Stimulated activated CD4-positive, alpha-beta T cell treated with anti-CD3 and anti-CD28 coated beads, Interleukin-2, amount 100 ng/mL, for 4 hours (primary cell): Measurements from ENCODE around the gene GALNT14.

ENCODE experiments used
- DNase-seq: peaks from one replicate; pipeline ENCODE4 v3.0.0-alpha.2; 2020; ENCODE audit warnings: low read depth

The GALNT14 gene

DNA sequence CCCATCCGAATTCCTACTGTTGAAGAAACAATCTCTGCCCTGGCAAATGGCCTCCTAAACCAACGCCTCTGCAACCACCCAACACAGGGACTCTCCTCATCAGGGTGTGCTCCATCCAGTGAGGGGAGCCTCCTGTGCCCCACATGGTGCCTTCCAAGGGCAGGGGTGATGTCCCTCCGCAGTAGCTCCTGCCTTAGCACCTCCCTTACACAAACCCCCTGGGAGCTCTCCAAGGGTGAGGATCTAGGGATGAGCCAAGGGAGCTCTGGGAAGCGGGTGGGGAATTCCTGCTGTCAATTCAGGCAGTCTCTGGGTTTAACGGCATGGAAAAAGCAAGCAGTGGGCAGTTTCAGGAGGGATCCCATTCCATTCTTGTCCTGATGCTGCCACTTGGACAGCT lies 3.8 kb downstream of the GALNT14 start:
- DNase-seq, result no peak

DNA sequence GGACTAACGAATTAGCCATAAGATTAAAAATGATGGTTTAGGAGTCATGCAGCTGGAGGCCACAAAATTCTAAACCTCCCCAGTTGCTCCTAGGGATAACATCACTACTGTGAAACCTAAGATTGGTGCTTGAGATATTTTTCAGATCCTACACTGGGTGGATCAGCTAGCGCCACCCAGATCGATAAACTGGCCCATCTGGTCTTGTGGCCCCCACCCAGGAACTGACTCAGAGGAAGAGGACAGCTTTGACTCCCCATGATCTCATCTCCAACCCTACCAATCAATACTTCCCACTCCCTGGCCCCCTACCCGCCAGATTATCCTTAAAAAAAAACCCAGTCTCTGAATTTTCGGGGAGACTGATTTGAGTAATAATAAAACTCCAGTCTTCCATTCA lies 5.5 kb downstream of the GALNT14 start:
- DNase-seq, result no peak

DNA sequence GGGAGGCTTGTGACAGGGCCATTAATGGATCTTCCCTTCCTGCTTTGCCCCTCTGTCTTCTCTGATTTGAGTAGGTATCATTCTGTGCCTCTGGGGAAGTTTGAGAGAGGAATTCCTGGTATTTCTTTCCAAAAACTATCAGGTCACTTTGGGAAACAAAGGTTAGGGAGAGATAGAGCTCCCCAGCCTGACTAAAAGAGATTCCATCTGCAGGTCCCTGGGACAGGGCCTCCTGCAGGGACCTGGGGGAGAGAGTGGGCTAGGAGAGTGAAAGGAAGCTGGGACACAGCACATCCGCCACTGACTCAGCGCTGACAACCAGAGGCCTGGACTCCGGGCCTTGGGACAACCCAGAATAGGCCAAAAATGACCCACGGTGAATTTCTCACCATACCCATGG lies 6.4 kb downstream of the GALNT14 start:
- DNase-seq, result no peak

DNA sequence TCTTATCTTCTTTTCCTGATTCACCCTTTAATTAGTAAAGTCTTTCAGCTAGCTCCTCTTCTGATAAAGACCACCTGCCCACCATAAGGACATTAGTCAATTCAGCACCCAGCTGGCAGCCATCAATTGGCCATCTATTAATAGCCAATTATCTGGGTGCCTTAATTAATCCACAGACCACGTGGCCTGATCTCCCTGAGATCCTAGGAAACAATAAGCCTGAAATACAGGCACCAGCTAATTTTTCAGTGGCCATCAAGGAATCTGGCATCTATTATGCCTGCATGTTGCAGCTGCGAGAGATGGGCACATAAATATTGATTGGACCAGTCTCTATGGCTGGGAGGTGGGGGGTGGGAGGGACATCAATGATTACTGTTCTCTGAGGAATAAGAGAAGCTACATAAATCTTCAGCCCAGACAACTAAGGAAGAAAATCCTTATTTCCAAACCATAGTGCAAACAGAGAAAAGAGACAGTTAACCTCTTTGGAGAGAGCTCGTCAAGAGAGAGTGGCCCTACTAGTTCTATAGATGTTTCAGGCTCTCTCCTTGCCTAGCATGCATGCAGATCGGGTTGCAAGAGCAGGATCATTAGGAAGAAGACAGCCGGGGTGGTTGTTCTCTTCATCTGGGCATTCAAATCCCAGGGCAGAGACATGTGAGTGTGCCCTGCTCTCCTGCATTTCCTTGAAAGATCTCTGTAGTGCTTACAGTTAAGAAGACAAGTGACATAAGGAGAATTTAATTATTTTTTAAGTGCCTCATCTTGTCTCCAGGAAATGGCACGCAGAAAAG lies 8.7 kb downstream of the GALNT14 start:
- no peak for DNase-seq

DNA sequence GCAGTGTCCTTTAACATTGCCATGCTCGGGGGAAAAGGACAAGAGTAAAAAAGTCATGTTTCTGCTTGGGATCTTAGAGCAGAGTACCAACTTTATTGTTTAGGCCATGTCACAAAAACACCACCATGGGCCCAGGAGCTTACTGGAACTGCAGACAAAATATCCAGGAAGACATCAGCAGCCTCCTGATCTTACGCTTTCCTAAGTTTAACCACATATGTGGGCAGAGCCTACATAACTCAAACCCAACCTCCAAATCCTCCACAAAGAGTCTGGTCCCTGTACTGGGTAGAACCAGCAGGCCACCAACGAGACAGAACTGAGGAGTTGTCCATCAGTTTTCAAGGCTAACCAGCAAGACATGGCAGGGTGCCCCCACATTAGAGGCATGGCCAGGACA lies 10.3 kb downstream of the GALNT14 start:
- DNase-seq, result no peak

DNA sequence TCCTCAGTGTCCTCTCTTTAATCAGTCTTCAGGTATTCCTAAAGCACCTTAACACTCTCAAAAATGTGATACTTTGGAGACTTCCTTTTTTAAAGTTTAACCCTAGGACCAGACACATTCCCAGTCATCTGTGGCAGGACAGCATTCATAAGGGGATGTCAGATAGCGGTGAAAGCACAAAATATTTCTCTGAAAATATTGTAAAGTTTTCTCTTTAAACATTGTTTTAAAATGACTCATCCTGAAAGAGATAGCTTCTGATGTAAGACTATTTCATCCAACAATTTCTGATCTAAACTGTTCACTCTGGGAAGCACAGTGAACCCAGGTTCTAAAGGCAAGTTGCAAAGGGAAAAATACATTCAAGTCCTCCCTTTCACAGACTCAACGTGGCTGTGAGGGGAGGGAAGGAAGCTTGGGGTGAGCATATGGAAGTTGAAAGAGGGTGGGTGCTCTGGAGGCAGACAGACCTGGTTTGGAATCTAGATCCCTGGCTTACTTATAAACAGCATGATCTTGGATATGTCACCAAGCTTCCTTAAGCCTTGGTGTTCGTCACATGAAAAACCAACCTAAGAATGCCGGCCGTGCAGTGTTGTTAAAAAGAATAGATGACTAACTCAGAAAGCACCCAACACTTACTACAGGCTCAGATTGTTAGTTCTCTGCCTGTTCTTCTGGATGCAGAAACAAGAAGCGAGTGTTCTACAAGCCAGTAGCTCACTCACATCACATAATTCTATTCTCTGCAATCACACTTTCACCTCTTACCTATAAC lies 12.1 kb downstream of the GALNT14 start:
- no peak for DNase-seq

DNA sequence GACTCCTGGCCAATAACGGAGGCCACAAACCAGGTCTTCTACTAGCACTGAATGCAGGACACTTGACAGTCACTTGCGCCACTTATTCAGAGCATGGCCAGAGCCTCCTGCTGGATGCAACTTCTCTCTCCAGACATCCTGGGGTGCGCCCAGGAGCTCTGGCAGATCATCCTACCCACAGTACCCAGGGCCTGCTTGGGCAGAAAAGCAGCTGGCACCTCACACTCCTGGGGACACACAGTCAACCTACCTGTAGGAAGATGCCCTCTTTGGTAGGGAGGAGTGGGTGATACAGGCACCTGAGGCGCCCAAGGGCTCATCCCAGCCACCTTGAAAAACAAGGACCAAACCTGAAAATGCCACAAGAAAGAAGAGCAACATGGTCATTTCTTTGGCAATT lies 13.3 kb downstream of the GALNT14 start:
- no peak for DNase-seq

DNA sequence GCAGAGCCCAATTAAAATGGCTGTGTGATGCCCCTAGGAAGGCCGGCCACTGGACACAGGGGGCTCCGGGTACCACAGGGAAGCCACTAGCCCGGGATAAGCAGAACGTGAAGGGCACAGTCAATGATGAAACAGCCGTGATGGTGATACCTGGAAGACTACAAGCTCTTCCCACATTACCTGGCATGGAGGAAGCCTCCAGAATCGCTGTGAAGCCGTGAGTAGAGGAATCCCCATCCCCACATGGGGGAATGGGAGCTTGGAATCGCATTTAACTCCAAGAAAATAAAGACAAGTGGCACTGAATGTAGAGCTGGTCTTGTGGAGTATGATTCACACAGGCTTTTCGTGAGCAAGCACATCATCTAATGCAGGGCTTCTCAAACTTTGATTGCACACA lies 16.1 kb downstream of the GALNT14 start:
- no peak for DNase-seq

DNA sequence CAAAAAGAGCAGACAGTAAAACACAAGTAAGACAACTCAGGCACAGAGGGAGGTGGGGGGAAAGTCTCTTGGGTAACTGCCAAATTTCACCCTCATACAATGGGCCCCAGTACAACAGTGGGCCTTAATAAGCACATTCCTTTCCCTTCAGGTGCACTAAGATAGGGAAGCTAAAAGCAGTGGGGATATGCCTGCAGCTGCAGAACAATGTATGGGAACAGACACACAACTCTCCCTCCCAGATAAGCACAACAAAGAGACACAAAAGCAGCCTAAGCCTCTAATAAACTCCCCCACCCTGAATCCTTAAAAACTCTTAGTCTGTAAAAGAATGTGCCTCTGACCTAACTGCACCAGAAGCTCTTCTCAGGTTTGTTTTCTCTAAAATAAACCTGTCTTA lies 24.5 kb downstream of the GALNT14 start:
- no peak for DNase-seq

DNA sequence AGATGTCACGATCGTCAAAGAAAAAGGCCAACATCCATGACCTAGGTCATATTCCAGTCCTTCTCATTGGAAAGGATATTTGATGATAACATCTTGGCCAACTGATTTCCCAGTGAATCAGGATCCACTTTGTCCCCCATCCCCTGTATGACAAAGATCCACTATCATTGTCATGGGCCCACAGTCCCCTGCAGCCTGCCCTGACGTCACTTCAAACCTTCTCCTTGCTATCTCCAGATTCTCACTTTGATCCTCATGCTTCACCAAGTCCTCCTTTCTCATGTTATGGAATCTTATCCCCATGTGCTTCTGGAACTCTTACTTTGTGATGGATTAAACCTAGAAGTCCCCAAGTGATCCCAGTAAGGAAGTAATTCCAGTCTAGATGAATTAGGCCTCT lies 25.7 kb downstream of the GALNT14 start:
- DNase-seq, result no peak

DNA sequence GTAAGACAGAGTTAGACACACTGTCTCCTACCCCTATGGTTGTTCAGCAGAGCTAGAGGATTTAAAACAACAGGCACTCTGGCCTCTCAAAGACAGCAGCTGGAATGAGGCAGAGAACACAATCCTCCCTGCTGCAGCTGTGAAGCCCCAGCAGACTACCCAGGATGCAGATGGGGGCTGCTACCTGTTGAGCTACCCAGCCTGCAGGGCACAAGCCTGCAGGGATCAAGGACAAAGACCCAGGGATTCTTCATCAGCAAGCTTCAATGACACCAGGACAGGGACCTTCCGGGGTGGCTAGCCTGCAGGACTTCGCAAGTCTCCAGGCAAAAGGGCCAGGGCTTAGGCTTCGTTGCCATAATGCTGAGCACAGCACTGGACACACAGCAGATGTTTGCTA lies 27.2 kb downstream of the GALNT14 start:
- DNase-seq, result no peak

DNA sequence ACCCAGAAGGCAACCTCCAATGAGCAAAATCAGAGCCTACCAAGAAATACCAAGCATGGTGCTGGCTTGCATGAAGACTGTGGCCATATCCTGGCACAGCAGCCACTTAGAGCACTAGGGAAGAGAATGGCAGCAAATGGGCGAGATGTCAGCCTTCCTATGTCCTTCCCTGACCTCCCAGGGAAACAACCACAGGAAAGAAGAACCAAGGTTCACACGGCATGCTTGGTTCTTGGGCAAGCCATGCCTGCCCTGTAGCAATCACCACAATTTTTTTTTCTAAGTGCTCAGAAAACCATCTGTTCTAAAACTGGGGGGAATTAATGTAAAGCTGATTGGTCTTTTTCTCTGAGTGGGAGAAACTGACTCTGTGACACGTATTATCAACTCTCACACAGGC lies 27.8 kb downstream of the GALNT14 start:
- no peak for DNase-seq

DNA sequence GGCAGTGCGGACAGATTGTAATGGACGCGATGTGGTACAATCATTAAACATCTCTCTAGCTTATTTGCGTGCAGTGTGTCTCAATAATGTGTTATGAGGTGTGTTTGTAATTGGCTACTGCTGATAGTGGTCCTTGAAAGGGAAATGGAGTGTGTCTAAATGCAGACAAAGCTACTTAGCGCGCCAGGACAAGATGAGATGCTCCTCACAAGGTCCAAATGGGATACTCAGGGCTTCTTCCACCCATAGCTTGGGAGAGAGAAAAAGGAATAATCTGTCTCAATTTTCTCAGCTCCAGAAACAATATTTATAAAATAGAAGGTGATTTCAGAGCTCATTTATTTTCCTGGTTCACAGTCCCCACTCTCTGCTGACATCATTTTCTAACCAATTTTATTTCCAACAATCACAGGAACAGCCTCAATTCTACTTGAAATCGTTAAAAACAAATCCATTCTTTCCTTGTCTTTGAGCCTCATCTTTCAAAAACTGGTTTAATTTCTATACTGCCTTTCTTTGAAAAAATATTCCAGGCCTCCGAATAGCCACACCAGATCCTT lies 28.5 kb downstream of the GALNT14 start:
- DNase-seq, result no peak

DNA sequence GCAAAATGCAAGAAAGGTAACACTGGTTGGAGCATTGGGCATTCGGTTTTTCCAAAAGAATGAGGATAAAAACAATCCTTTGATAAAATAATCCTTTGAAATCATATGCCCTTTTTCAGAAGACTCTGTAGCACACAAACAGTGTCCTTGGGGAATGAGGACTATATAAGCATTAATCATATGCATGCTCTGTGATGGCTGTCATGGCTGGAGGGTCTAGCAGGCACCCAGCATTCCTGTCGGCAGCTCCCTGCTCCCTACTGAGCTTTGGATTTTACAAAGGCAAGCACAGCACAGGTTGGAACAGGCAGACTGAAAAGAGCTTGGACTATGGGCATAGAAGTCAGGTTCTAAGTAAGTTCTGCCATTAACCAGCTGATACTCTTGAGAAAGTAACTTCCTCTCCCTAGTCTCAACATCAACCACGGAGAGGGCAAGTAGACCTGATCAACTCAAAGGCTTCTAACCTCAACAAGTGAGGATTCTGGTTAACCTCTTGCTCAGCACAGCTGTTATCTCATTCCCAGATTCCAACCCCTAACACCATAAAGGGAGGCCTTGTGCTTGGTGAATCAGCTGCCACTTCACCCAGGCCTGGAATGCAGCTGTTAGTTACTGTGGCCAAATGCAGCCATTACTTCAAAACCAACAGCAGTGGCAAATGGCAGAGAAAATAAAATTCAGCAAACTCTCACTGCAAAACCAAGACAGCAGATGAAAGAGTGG lies 29.5 kb downstream of the GALNT14 start:
- DNase-seq, result no peak

DNA sequence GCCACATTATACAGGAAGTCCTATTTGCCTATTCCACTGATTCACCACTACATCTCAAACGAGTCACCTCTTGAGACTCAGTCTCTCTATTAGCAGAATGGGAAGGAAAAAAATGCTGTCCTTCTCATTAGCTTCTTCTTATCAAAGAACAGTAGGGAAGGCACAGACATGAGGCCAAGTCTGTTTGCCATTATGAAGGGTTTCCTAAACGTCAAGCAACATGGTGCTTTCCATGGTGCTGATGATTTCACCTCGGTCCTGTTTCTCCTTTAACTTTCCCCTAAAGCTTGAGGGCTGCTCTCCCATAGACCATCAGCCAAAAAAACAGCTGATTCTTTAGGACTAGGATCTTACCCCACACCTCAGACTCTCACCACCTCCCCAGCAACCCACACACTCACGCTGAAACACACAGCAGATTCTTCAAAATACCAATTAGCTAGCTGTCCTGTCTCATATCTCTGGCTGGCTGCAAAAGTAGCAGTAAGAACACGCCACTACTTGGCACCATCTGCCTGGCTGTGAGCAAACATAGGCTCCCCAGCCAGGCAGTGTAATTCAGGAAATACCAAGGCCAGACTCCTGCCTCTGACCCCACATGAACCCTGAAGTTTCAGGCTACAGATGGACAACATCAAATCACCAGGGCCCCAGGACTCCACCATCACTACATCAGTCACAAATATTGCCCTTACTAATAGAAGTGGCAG lies 30.5 kb downstream of the GALNT14 start:
- no peak for DNase-seq

DNA sequence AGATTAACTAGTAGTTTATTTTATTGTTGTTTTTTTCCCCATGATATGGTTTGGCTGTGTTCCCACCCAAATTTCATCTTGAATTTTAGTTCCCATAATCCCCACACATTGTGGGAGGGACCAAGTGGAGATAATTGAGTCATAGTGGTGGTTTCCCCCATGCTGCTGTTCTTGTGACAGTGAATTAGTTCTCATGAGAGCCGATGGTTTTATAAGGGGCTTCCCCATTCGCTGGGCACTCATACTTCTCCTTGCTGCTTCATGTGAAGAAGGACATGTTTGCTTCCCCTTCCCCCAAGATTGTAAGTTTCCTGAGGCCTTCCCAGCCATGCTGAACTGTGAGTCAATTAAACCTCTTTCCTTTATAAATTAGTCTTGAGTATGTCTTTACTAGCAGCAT lies 36.5 kb downstream of the GALNT14 start:
- DNase-seq, result no peak

DNA sequence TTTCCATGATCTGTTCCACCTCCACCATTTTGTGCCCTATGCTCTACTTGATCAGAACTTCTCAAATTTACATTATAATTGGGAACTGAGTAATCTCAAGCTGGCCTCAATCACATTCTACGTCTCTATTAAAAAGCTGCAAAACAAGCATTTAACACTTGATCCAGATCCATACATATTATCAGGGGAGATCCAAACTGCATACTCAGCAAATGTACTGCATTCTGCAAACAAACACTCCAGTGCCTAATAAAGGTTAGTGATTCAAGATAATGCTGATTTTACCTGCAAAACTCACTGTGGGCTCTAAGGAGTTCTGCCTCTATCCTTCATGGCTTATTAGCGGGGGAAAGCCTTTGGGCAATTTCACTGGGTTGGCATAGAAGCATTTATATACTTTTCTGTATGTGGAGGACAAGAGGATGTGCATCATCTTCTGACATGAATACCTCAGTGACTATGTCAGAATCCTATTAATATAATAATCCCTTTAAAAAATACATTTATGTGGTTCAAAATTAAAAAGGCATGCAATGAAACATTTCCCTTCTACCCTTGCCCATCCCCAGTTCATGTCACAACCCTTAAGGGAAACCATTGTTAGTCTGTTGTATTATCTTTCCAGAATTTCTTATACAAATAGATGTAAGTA lies 40.2 kb downstream of the GALNT14 start:
- no peak for DNase-seq

DNA sequence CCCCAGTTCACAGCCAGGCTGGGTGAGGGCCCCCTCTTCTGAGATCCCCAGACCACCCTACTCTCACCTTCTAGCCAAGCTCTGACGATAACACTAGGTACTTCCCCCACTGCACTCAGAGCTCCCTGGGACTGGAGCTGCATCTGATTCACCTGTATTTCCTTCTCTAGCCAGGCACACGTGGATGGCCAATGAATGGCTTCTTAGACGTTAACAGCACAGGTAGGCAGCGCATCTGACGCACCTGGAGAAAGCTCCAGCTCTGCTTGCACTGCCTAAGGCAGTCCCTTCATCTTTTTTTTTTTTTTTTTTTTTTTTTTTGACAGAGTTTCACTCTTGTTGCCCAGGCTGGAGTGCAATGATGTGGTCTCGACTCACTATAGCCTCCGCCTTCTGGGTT lies 48.1 kb downstream of the GALNT14 start:
- no peak for DNase-seq

DNA sequence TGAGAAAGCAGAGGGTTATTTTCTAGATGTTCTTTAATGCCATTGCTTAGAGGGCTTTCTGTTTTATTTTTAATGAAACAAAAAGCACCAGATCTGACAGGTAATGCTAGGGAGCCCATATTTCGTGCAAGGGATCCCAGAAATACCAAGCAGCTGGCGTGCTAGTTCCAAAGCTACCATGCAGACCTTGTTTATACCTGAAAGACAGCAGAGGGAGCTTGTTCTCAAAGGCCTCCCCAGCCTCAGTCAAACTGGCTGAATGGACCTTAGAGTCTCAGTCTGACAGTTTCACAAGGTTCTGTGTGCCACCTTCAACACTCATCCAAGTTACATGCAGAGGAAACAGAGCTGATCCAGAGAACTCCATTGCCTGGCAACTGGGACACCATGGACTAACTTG lies 48.6 kb downstream of the GALNT14 start:
- no peak for DNase-seq

DNA sequence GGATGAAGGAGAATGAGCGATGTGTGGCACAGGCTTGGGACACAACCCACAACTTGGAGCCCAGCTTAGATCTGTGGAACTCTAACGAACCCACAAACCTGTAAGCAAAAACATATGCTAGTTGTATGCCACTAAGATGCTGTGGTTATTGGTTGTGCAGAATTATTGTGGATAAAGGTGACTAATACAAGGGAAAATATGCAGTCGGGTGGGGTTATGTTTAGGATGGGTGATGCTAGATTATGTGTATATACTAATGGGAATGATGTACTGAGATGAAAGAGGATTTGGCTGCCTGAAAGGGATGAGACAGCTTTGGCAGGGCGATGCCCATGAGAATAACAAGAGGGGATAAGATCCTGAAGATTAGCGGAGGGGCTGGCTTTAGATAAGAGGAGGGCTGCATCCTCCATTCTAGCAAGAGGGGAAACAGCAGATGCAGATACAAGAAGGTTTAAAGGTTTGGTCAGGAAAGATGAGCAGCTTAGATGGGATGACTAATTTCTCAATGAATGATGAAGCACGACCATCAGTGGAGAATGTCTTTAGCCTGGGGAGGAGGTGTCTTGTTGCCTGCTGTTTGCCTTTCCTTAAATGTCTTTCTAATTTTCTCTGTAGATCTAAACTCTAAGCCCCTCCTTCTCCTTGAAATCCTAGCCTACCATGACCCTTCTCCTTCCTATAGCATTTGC lies 49.6 kb downstream of the GALNT14 start:
- no peak for DNase-seq

DNA sequence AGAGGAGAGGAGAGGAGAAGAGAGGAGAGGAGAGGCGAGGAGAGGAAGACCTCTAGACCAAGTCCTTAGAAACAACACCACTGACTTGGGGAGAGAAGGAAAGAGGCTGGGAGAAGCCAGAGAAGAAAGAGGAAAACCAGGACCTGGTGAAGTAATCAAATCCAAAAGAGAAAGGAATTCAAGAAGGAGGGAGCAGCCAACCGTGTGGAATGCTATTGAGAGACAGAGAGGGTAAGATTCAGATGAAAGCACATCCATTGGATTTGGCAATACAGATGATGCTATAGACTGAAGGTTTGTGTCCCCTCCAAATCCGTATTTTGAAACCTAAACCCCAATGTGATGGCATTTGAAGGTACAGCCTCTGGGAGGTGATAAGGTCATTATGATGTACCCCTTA lies 50.7 kb downstream of the GALNT14 start:
- no peak for DNase-seq
